Measurements from ENCODE around the gene TP53.
A peak's percentile ranks its signal among the peaks of the same experiment; 100 is the strongest.

TP53 gene

DNA sequence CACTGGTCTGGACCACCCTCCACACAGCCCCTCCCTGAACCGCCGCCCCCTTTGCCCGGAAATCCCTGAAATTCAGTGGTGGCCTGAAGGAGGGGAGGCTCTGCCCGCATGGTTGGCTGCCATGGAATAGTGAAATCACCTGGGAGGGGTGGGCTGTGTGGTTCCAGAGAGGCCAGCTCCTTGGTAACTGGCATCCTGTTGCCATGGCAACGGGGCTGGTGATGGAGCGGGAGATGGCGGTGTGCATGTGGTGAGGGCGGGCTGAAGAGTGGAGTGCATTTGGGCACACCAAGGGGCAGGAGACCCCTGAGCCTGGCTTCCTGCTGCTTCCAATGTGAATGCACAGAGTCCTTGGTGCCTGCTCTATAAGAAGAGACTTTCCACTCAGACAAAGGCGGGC, 20.2 kb upstream of the TP53 start:
- peak in 18 of 51 donors; percentile 10 to 52 (median 28) for DNase-seq

- DNase-seq: no peak
These were observed 19.5 kb upstream of the TP53 start for GRCh38 chr17:7706631-7707354.

GRCh38 chr17:7705269-7706255, 18.3 kb upstream of the TP53 start:
- DNase-seq: no peak

DNA sequence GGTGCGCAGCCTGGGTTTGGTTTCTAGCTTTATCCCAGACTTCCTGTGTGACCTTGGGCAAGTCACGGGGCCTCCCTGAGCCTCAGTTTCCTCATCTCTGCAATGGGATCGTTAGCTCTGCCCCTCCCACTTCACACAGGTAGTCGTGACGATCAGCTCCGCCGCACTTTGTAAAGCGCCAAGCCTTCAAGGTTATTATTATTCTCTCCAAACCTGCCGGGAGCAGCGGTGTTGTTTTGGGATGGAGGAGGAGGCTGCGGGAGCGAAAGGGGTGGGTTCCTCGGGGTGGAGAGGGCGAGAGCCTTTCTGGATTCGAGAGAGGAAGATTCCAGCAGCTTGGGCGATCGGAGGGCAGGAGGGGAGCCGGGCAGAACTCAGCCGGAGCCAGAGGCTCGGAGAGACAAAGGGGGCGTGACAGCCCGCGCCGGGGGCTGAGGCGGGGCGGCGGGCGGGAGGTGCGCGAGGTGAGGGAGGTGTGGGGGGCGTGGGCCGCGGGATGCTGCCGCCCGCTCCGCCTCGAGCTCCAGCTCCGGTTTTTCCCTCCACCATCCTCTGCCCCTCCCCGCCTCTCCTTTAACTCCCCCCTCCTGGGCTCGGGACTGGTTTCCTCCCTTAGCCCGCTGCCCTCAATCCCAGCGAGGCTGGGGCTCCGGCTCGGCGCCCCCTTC, 17.4 kb upstream of the TP53 start, which contains the start of gene EFNB3:
EFNB3 (plus strand) TSS at position 602 of the 668 bp plus-strand sequence. CDS start 397 bp downstream, outside the sequence.
- DNase-seq: peak in 15 of 51 donors; percentile 8 to 77 (median 37)

GRCh38 chr17:7703584-7704479, 16.5 kb upstream of the TP53 start:
- peak in 31 of 51 donors; percentile 2 to 77 (median 42) for DNase-seq

DNA sequence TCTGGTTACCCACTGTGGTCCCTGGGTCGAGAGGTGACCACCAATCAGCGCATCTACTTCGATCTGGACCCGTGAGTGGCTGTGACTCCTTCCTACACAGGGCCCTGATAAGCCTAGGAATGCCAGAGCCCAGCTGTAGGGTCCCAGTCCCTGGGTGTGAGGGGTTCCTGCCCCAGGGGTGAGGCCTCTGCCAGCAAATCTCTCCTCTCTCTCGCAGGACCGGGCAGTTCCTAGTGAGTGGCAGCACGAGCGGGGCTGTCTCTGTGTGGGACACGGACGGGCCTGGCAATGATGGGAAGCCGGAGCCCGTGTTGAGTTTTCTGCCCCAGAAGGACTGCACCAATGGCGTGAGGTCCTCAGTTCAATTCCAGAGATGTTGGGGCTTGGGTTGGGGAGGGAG, 15.5 kb upstream of the TP53 start:
- no peak for DNase-seq

GRCh38 chr17:7701681-7702080, 14.4 kb upstream of the TP53 start:
- no peak for DNase-seq

- DNase-seq: no peak
These were observed 13.2 kb upstream of the TP53 start for GRCh38 chr17:7700510-7700909.

DNA sequence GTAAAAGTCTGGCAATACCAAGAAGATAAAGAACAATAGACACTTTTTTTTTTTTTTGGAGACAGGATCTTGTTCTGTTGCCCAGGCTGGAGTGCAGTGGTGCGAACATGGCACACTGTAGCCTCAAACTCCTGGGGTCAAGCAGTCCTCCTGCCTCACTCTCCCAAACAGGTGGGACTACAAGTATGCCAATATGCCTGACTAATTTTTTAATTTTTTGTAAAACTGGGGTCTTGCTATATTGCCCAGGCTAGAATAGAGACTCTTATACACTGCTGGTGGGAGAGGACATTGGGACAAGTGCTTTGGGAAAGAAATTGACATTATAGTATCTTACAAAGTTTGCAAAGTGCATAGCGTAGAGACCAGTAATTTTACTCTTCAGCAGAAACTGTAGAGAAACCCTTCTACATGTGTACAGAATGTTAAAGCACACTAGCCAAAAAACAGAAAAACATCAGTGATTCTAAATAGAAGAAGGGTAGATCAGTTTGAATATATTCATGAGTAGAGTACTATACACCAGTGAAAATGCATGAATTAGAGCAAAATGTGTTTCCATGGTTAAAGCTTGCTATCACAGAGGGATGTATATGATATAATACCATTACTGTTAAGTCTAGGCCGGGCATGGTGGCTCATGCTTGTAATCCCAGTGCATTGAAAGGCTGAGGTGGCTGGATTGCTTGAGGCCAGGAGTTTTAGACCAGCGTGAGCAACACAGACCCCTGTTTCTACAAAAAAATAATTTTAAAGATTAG, 10.7 kb upstream of the TP53 start:
- DNase-seq: no peak

DNA sequence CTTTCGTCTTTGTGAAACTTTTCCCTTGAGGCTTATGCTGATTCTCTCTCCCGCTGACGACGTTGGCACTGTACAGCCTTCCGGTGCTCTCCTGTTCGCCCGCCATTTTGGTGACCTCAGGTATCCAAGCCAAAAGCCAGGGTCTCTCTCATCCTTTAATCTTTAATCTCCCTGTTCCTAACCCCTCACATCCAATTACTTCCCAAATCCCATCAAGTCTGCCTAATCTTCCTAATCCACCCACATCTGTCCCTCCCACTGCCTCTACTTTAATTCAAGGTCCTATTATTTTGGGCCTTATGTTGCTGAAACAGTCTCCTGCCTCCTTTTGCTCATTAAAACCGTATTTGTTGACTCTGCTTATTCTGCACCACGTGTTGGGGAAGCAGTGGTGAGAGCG, 8.3 kb upstream of the TP53 start:
- DNase-seq: no peak

- DNase-seq: no peak
These were observed 1.6 kb upstream of the TP53 start for GRCh38 chr17:7688808-7689316.

- peak; percentile 64 to 99 (median 95) for DNase-seq
These were observed 868 bp upstream of the TP53 start, which contains the start of gene WRAP53 for GRCh38 chr17:7687908-7688807. TSS of gene WRAP53 (plus strand) at chr17:7688477. CDS start at chr17:7688649, 172 bp downstream.

- peak in 49 of 51 donors; percentile 21 to 99 (median 77) for DNase-seq
These were observed 843 bp downstream of the TP53 start for GRCh38 chr17:7686222-7687071.

DNA sequence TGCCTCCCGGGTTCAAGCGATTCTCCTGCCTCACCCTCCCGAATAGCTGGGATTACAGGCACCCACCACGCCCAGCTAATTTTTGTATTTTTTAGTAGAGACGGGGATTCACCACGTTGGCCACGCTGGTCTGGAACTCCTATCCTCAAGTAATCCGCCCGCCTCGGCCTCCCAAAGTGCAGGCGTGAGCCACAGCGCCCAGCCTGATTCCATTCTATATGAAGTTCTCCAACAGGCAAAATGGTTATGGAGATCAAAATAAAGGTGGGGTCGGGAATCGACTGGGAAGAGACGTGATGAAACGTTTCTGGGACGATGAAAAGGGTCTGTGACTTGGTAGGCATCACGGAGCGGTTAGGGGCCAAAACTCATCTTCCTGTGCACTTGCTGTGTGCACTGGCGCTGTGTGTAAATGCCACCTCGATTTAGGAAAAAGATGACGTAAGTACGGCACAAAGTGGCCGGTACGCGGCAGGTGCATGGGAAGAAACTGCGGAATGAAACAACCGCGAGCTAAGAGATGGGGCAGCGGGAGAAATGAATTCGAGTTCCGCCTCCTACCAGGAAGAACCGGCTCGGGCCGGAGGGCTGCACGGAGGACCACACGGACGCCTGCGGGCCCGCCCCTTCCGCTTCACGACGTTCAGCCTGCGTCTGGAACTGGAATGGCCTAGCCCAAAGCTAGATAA, 1.6 kb downstream of the TP53 start:
- DNase-seq: peak in 50 of 51 donors; percentile 38 to 98 (median 86)

- DNase-seq: no peak
These were observed 2.3 kb downstream of the TP53 start for GRCh38 chr17:7684851-7685532.
